HG03575 (cell line): ENCODE measurements around the gene PLD1.

Source experiments
- ATAC-seq: cut with Tn5 transposase; IDR thresholded peaks from one replicate; pipeline ENCODE4 v1.9.1; 2021; ENCODE audit not compliant: unreplicated experiment, insufficient number of reproducible peaks, low FRiP score; ENCODE audit errors: extremely low read depth

PLD1 gene

GRCh38 chr3:171615281-171615680 lies 195.0 kb downstream of the PLD1 start:
- no peak for ATAC-seq

- no peak for ATAC-seq
These were observed 195.9 kb downstream of the PLD1 start for GRCh38 chr3:171614318-171614921.

GRCh38 chr3:171607452-171607851 lies 202.8 kb downstream of the PLD1 start:
- no peak for ATAC-seq

- ATAC-seq: no peak
These were observed 204.0 kb downstream of the PLD1 start for GRCh38 chr3:171606151-171606751.

GRCh38 chr3:171604370-171604769 lies 205.9 kb downstream of the PLD1 start:
- no peak for ATAC-seq

GRCh38 chr3:171602072-171602471 lies 208.2 kb downstream of the PLD1 start:
- no peak for ATAC-seq

- no peak for ATAC-seq
These were observed 210.3 kb downstream of the PLD1 start for GRCh38 chr3:171600030-171600429.

- ATAC-seq: no peak
These were observed 211.3 kb downstream of the PLD1 start for GRCh38 chr3:171598990-171599389.

GRCh38 chr3:171592786-171593185 lies 217.5 kb downstream of the PLD1 start:
- ATAC-seq: no peak

GRCh38 chr3:171591070-171591469 lies 219.2 kb downstream of the PLD1 start:
- ATAC-seq: no peak

- ATAC-seq: no peak
These were observed 224.0 kb downstream of the PLD1 start for GRCh38 chr3:171586274-171586673.

GRCh38 chr3:171585039-171585438 lies 225.2 kb downstream of the PLD1 start:
- no peak for ATAC-seq

- ATAC-seq: no peak
These were observed 226.2 kb downstream of the PLD1 start for GRCh38 chr3:171584100-171584499.

GRCh38 chr3:171574556-171575240 lies 235.6 kb downstream of the PLD1 start:
- ATAC-seq: no peak

- no peak for ATAC-seq
These were observed 240.6 kb downstream of the PLD1 start for GRCh38 chr3:171569571-171570132.

- ATAC-seq: no peak
These were observed 241.5 kb downstream of the PLD1 start for GRCh38 chr3:171568766-171569165.

GRCh38 chr3:171566803-171567422 lies 243.4 kb downstream of the PLD1 start:
- ATAC-seq: no peak

GRCh38 chr3:171565481-171566058 lies 244.7 kb downstream of the PLD1 start:
- no peak for ATAC-seq

- ATAC-seq: no peak
These were observed 245.4 kb downstream of the PLD1 start for GRCh38 chr3:171564748-171565480.
